ENCODE data around the gene VOPP1.
"Not testable (repeated sequence)": the region's sequence is repeated elsewhere in the genome, so short reads cannot be mapped to it uniquely, and the experiment has no call there.

The VOPP1 gene, protein sequence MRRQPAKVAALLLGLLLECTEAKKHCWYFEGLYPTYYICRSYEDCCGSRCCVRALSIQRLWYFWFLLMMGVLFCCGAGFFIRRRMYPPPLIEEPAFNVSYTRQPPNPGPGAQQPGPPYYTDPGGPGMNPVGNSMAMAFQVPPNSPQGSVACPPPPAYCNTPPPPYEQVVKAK

DNA sequence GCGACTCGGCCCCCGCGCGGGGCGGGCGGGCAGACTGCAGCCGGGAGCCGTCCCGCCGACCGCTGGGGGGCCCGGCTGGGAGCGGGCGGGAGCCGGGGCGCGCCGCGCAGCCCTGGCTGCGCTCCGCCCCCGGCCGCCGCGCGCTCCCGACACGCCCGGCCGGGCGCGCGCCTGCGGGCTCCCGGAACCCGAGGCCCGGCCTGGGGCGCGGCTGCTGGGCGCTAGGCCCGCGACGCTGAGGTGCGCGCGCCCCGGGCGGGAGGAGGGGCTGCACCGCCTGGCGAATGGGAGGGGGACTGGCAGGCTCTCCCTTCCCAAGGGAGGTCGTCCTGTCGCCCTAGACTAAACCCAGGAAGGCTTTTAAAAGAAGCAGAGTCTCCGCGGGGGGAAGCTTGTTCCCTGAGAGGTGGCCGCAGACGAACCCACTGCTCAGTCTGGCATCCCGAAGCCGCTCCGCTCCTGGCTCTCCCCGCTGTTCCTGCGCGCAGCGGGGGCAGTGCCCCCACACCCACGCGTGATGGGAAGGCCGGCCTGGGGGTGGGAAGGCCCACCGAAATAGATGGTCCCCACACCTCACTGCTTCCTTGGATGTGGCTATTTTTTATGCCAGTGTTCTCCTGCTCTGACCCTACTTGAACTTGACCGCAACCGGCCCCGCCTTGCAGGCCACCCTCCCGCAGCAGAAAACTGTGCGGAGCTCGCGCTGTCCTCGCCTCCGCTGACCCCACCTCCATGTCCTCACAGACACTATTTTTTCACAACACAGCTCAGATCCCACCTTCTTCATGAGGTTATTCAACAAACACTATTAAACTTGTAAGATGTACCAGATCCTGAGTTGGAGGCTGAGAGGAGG lies at the start of gene VOPP1:
TSS of gene VOPP1 (minus strand) at position 125 of the 856 bp plus-strand sequence. CDS start 178 bp downstream, outside the sequence.
- Histone ChIP-seq H3K27ac (ENCODE audit: low read depth, low read length) (peak within 1 kb of the TSS; percentile 89), H3K79me2 (ENCODE audit: control insufficient read depth, insufficient read depth, low read length, unreplicated experiment) (peaks cover 36% of the 10 kb centered on the region), H3K27me3 (ENCODE audit: insufficient read depth, low read length) (no peaks in the 10 kb centered on the region), H3K4me3 (ENCODE audit: low read depth, low read length) (peak within 1 kb of the TSS; percentile 95), H2AFZ (ENCODE audit: low read length, unreplicated experiment) (peak within 1 kb of the TSS; percentile 95), H3K36me3 (ENCODE audit: insufficient read depth, low read length) (no peaks in the 10 kb centered on the region), H3K4me1 (ENCODE audit: control insufficient read depth, insufficient read depth, low read length, unreplicated experiment) (peaks cover 39% of the 10 kb centered on the region)

- Histone ChIP-seq H3K79me2 (ENCODE audit: control insufficient read depth, insufficient read depth, low read length, unreplicated experiment) (no peaks in the 10 kb centered on the region), H2AFZ (ENCODE audit: low read length, unreplicated experiment) (no peak overlapping the region), H3K4me1 (ENCODE audit: control insufficient read depth, insufficient read depth, low read length, unreplicated experiment) (no peaks in the 10 kb centered on the region), H3K27ac (ENCODE audit: low read depth, low read length) (no peak overlapping the region), H3K27me3 (ENCODE audit: insufficient read depth, low read length) (peaks cover 12% of the 10 kb centered on the region), H3K4me3 (ENCODE audit: low read depth, low read length) (no peak overlapping the region), H3K36me3 (ENCODE audit: insufficient read depth, low read length) (no peaks in the 10 kb centered on the region)
These were observed 46.6 kb upstream of the VOPP1 start for GRCh38 chr7:55618913-55619312.

- not testable (repeated sequence) for H3K27me3 ChIP-seq (ENCODE audit: insufficient read depth, low read length); H2AFZ ChIP-seq (ENCODE audit: low read length, unreplicated experiment); H3K36me3 ChIP-seq (ENCODE audit: insufficient read depth, low read length); H3K27ac ChIP-seq (ENCODE audit: low read depth, low read length); H3K4me1 ChIP-seq (ENCODE audit: control insufficient read depth, insufficient read depth, low read length, unreplicated experiment); H3K4me3 ChIP-seq (ENCODE audit: low read depth, low read length); H3K79me2 ChIP-seq (ENCODE audit: control insufficient read depth, insufficient read depth, low read length, unreplicated experiment)
These were observed 42.2 kb upstream of the VOPP1 start for GRCh38 chr7:55614365-55615064.

- H3K4me3 ChIP-seq (ENCODE audit: low read depth, low read length): not testable (repeated sequence)
These were observed 37.4 kb upstream of the VOPP1 start for GRCh38 chr7:55609726-55610125.

DNA sequence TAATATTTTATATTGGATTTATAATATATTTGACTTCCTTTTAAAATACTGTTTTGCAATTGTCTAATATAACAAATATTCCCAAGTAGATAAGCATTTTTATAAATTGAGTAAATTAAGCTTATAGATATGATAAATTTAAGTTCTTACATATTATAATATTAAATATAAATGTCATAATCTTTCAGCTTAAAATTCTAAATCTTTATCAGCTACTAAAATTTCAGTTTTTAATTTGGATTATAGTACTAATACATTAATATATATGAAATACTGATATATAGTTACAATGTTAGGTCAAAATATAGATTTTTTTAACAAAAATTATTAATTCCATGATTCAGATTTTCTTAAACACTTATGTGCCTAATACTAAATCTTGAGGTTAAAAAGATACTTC lies 33.4 kb upstream of the VOPP1 start:
- not testable (repeated sequence) for H2AFZ ChIP-seq (ENCODE audit: low read length, unreplicated experiment); H3K4me1 ChIP-seq (ENCODE audit: control insufficient read depth, insufficient read depth, low read length, unreplicated experiment); H3K27me3 ChIP-seq (ENCODE audit: insufficient read depth, low read length); H3K36me3 ChIP-seq (ENCODE audit: insufficient read depth, low read length); H3K4me3 ChIP-seq (ENCODE audit: low read depth, low read length); H3K79me2 ChIP-seq (ENCODE audit: control insufficient read depth, insufficient read depth, low read length, unreplicated experiment); H3K27ac ChIP-seq (ENCODE audit: low read depth, low read length)

More at GRCh38 chr7:55609726-55610125, 37.4 kb upstream of the VOPP1 start:
- not testable (repeated sequence) for H3K79me2 ChIP-seq (ENCODE audit: control insufficient read depth, insufficient read depth, low read length, unreplicated experiment); H2AFZ ChIP-seq (ENCODE audit: low read length, unreplicated experiment); H3K36me3 ChIP-seq (ENCODE audit: insufficient read depth, low read length); H3K27ac ChIP-seq (ENCODE audit: low read depth, low read length); H3K27me3 ChIP-seq (ENCODE audit: insufficient read depth, low read length); H3K4me1 ChIP-seq (ENCODE audit: control insufficient read depth, insufficient read depth, low read length, unreplicated experiment)

DNA sequence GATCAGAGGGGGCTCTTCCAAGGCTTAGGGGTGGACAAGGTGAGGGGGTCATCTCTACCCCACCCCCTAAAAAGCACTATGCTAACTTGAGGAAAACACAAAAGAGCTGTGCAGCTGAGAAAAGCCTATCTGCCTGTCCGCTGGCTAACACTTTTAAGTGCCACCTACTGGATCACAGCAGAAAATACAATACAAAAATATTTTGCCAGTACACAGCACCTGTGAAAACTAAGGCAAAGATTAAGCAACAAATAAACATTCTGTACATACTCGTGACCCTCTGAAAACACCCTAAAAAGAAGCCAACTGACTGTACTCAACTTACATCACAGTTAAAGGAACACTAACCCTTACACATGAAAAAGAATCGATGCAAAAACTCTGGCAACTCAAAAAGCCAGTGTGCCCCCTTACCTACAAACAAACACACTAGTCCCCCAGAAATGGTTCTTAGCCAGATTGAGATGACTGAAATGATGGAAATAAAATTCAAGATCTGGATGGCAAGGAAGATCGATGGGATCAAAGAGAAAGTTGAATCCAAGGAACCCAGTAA lies 25.7 kb upstream of the VOPP1 start:
- not testable (repeated sequence) for H3K36me3 ChIP-seq (ENCODE audit: insufficient read depth, low read length); H2AFZ ChIP-seq (ENCODE audit: low read length, unreplicated experiment); H3K4me3 ChIP-seq (ENCODE audit: low read depth, low read length); H3K79me2 ChIP-seq (ENCODE audit: control insufficient read depth, insufficient read depth, low read length, unreplicated experiment); H3K27ac ChIP-seq (ENCODE audit: low read depth, low read length); H3K4me1 ChIP-seq (ENCODE audit: control insufficient read depth, insufficient read depth, low read length, unreplicated experiment)
- H3K27me3 ChIP-seq (ENCODE audit: insufficient read depth, low read length): peaks cover 26% of the 10 kb centered on the region

DNA sequence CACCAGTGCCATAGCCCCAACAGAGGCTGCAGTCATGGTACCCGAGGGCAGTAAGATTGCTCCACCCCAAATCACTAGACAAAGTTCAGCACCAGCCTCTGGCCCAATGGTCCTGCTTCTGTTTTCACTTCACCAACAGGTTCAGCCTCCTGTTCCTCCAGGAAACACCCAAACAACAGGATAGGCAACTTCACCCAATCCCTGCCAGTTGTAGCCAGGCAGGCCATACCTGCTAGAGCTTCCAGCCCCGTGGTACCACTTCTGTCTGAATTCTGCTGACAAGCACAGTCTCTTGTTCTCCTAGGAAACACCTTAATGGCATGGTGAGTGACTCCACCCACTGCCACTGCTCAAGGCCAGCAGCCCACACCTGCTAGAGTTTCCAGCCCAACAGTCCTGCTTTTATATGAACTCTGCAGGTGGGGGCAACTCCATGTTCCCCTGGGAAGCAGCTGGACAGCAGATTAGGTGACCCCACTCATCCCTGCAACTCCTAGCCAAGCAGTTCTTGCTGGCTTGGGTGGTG lies 25.0 kb upstream of the VOPP1 start:
- H2AFZ ChIP-seq (ENCODE audit: low read length, unreplicated experiment); H3K27ac ChIP-seq (ENCODE audit: low read depth, low read length); H3K4me1 ChIP-seq (ENCODE audit: control insufficient read depth, insufficient read depth, low read length, unreplicated experiment); H3K79me2 ChIP-seq (ENCODE audit: control insufficient read depth, insufficient read depth, low read length, unreplicated experiment); H3K36me3 ChIP-seq (ENCODE audit: insufficient read depth, low read length); H3K4me3 ChIP-seq (ENCODE audit: low read depth, low read length): not testable (repeated sequence)
- H3K27me3 ChIP-seq (ENCODE audit: insufficient read depth, low read length): peaks cover 26% of the 10 kb centered on the region

DNA sequence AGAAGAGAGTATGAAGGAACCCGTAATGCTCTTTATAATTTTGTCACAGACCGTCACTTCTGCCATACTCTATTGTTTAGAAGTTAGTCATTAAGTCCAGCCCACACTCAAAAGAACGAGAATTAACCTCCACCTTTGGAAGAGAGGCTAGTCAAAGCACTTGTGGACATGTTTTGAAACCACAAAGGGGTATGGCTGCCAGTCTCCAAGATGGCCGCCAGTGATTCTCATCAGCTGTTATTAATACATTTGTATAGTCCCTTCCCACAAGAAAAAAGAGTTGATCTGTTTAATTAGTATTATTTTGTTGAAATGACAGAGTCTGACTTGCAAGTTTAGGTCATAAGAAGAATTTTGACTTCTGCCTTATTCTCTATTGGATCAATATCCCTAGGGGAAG lies 23.2 kb upstream of the VOPP1 start:
- Histone ChIP-seq H3K27ac (ENCODE audit: low read depth, low read length) (no peak overlapping the region), H2AFZ (ENCODE audit: low read length, unreplicated experiment) (no peak overlapping the region), H3K4me1 (ENCODE audit: control insufficient read depth, insufficient read depth, low read length, unreplicated experiment) (peaks cover 7% of the 10 kb centered on the region), H3K36me3 (ENCODE audit: insufficient read depth, low read length) (no peaks in the 10 kb centered on the region), H3K79me2 (ENCODE audit: control insufficient read depth, insufficient read depth, low read length, unreplicated experiment) (no peaks in the 10 kb centered on the region), H3K4me3 (ENCODE audit: low read depth, low read length) (no peak overlapping the region), H3K27me3 (ENCODE audit: insufficient read depth, low read length) (peaks cover 18% of the 10 kb centered on the region)

GRCh38 chr7:55594870-55595269 lies 22.6 kb upstream of the VOPP1 start:
- Histone ChIP-seq H3K27me3 (ENCODE audit: insufficient read depth, low read length) (peaks cover 15% of the 10 kb centered on the region), H3K4me3 (ENCODE audit: low read depth, low read length) (no peak overlapping the region), H3K36me3 (ENCODE audit: insufficient read depth, low read length) (no peaks in the 10 kb centered on the region), H3K79me2 (ENCODE audit: control insufficient read depth, insufficient read depth, low read length, unreplicated experiment) (no peaks in the 10 kb centered on the region), H3K4me1 (ENCODE audit: control insufficient read depth, insufficient read depth, low read length, unreplicated experiment) (peaks cover 7% of the 10 kb centered on the region), H3K27ac (ENCODE audit: low read depth, low read length) (no peak overlapping the region), H2AFZ (ENCODE audit: low read length, unreplicated experiment) (no peak overlapping the region)

DNA sequence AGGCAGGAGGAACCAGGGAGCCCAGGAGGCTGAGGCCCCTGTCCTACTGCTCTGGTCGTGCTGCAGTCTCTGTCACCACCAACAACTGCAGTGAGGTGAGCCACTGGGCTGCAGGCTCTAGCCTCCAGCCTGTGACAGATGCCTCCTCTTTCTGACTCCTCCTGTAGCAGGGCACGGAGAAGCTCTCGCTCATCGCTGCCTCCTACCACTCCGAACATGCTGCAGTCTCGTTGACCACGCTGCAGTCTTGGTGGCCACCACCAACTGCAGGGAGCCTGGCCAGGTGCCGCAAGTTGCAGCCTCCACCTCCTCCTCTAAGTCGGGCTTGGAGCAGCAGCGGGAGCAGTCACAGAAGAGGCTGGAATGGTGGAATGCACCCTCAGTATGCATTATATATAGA lies 22.1 kb upstream of the VOPP1 start:
- Histone ChIP-seq H3K36me3 (ENCODE audit: insufficient read depth, low read length) (no peaks in the 10 kb centered on the region), H3K27ac (ENCODE audit: low read depth, low read length) (no peak overlapping the region)

More for the DNA sequence above, 22.1 kb upstream of the VOPP1 start:
- H3K79me2 ChIP-seq (ENCODE audit: control insufficient read depth, insufficient read depth, low read length, unreplicated experiment): no peaks in the 10 kb centered on the region
- no peak overlapping the region for H2AFZ ChIP-seq (ENCODE audit: low read length, unreplicated experiment)
- no peak overlapping the region for H3K4me3 ChIP-seq (ENCODE audit: low read depth, low read length)
- H3K27me3 ChIP-seq (ENCODE audit: insufficient read depth, low read length): peaks cover 12% of the 10 kb centered on the region
- peaks cover 7% of the 10 kb centered on the region for H3K4me1 ChIP-seq (ENCODE audit: control insufficient read depth, insufficient read depth, low read length, unreplicated experiment)
